DND-41 (cell line): Measurements from ENCODE around the gene SCPEP1.

Experiments used
- ATAC-seq: fragments of 200-7000 bp; cut with Tn5 transposase; 3 replicates; pipeline ENCODE4 v1.9.1; 2021; ENCODE audit warnings: low read depth; ENCODE audit not compliant: insufficient read depth
- DNase-seq: peaks from one replicate; pipeline ENCODE4 v3.0.0-alpha.2; 2020
- H2AFZ ChIP-seq: 2 replicates; pipeline ENCODE4 v1.6.0; 2012; ENCODE audit warnings: low read depth, low read length
- H3K27ac ChIP-seq: 2 replicates; pipeline ENCODE4 v1.5.1; 2012; ENCODE audit warnings: low read length, inconsistent platforms
- H3K27me3 ChIP-seq: fragments of 200-600 bp; sonication (generic); 2 replicates; pipeline ENCODE4 v1.6.0; 2012; ENCODE audit warnings: low read length, mild to moderate bottlenecking, inconsistent platforms; ENCODE audit not compliant: insufficient read depth, poor library complexity
- H3K36me3 ChIP-seq: 2 replicates; pipeline ENCODE4 v1.5.1; 2012; ENCODE audit warnings: low read length, inconsistent platforms; ENCODE audit not compliant: insufficient read depth
- H3K4me1 ChIP-seq: 2 replicates; pipeline ENCODE4 v1.5.1; 2012; ENCODE audit warnings: mild to moderate bottlenecking, low read length; ENCODE audit not compliant: insufficient read depth
- H3K4me2 ChIP-seq: 2 replicates; pipeline ENCODE4 v1.6.0; 2012; ENCODE audit warnings: mild to moderate bottlenecking, moderate library complexity, low read length, inconsistent platforms; ENCODE audit not compliant: insufficient read depth
- H3K4me3 ChIP-seq, 2 experiments: fragments of 200-600 bp in 1 of 2; shearing (Covaris generic) in 1 of 2; 2 replicates each; pipeline ENCODE4 v1.5.1; 2012 to 2016; ENCODE audit warnings: inconsistent platforms in 2 of 2, low read length in 2 of 2, mild to moderate bottlenecking in 2 of 2, low read depth in 1 of 2, moderate library complexity in 1 of 2
- H3K79me2 ChIP-seq: 2 replicates; pipeline ENCODE4 v1.6.0; 2012; ENCODE audit warnings: low read length, inconsistent platforms; ENCODE audit not compliant: insufficient read depth
- H3K9ac ChIP-seq: 2 replicates; pipeline ENCODE4 v1.6.0; 2012; ENCODE audit warnings: low read depth, mild to moderate bottlenecking, inconsistent platforms, low read length, moderate library complexity
- H3K9me3 ChIP-seq: 2 replicates; pipeline ENCODE4 v1.5.1; 2012; ENCODE audit warnings: low read length, moderate library complexity, mild to moderate bottlenecking, inconsistent platforms; ENCODE audit not compliant: insufficient read depth, severe bottlenecking
- H4K20me1 ChIP-seq: 2 replicates; pipeline ENCODE4 v1.6.0; 2012; ENCODE audit warnings: low read length; ENCODE audit not compliant: insufficient read depth
- CTCF ChIP-seq: IDR thresholded peaks from 2 replicates; pipeline ENCODE4 v1.5.1; 2012; ENCODE audit warnings: borderline replicate concordance, low read length, moderate library complexity, mild to moderate bottlenecking; ENCODE audit not compliant: poor library complexity, severe bottlenecking; ENCODE audit errors: extremely low read depth
- EZH2 ChIP-seq: IDR thresholded peaks from 3 replicates; pipeline ENCODE4 v1.6.1; 2012; ENCODE audit warnings: borderline replicate concordance, low read depth, mild to moderate bottlenecking, moderate library complexity, low read length, inconsistent platforms; ENCODE audit not compliant: severe bottlenecking

Gene SCPEP1

GRCh38 chr17:56987283-56987834 is 9.4 kb downstream of the SCPEP1 start:
- Histone ChIP-seq H3K4me3 (no peak overlapping the region), H3K4me2 (no peak overlapping the region), H3K27ac (no peak overlapping the region), H3K27me3 (no peaks in the 10 kb centered on the region), H3K4me1 (no peaks in the 10 kb centered on the region), H3K79me2 (no peaks in the 10 kb centered on the region), H3K9me3 (no peaks in the 10 kb centered on the region), H3K9ac (no peak overlapping the region), H3K36me3 (peaks cover 26% of the 10 kb centered on the region), H4K20me1 (no peaks in the 10 kb centered on the region), H2AFZ (no peak overlapping the region)
- no peak for TF ChIP-seq CTCF
- TF ChIP-seq EZH2, result no peak
- no peak for DNase-seq
- ATAC-seq, result no peak

DNA sequence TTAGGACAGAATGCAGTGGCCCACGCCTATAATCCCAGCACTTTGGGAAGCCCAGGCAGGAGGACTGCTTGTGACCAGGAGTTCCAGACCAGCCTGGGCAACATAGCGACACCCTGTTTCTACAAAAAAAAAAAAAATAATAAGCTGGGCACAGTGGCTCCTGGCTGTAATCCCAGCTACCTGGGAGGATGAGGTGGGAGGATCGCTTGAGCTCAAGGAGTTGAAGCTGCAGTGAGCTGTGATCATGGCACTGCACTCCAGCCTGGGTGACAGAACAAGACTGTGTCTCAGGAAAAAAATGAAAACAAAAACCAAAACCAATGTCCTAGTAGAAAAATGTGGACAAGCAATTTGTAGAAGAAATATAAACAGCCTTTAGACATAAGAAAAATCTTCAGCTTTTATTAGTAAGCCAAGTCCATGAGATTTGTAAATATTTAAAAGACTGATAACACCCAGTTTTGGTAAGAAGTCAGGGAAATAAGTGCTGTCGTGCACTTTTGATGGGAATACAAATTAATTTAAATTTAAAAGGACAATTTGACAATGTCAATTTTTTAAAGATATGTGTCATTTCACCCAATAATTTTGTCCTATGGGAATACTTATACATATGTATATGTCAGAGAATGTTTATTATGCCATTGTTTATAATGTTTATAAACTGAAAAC is 11.1 kb downstream of the SCPEP1 start:
- Histone ChIP-seq H3K4me1 (no peaks in the 10 kb centered on the region), H3K4me3 (no peak overlapping the region), H3K36me3 (peaks cover 25% of the 10 kb centered on the region), H4K20me1 (no peaks in the 10 kb centered on the region), H3K27me3 (no peaks in the 10 kb centered on the region), H3K9ac (no peak overlapping the region), H3K9me3 (no peaks in the 10 kb centered on the region), H3K27ac (no peak overlapping the region), H3K79me2 (no peaks in the 10 kb centered on the region), H3K4me2 (no peak overlapping the region), H2AFZ (no peak overlapping the region)
- no peak for ATAC-seq
- TF ChIP-seq EZH2 (no peak), CTCF (no peak)
- no peak for DNase-seq

GRCh38 chr17:56992364-56992763 is 14.4 kb downstream of the SCPEP1 start:
- H3K36me3 ChIP-seq, result peaks cover 37% of the 10 kb centered on the region; the same call in 1 of the 2 replicates
- no peak overlapping the region for H3K4me2 ChIP-seq
- DNase-seq (no peak), ATAC-seq (no peak)
- no peaks in the 10 kb centered on the region for H3K9me3 ChIP-seq
- H3K4me1 ChIP-seq, result no peaks in the 10 kb centered on the region
- TF ChIP-seq CTCF (no peak), EZH2 (no peak)
- no peak overlapping the region for H3K4me3 ChIP-seq
- no peaks in the 10 kb centered on the region for H3K27me3 ChIP-seq
- no peaks in the 10 kb centered on the region for H3K79me2 ChIP-seq
- H3K9ac ChIP-seq, result no peak overlapping the region
- no peak overlapping the region for H2AFZ ChIP-seq
- no peak overlapping the region for H3K27ac ChIP-seq
- no peaks in the 10 kb centered on the region for H4K20me1 ChIP-seq
